ENCODE results near the gene PTH1R. TPM values are rescaled to one million over a fixed set of nuclear protein-coding genes. Genes with fewer than 3 reads are reported as not detected.

The PTH1R gene
- polyA plus RNA-seq, 2 of the 4 experiments (the other 2 are of a cell fraction): 0.45 to 0.53 TPM

- DNase-seq (ENCODE audit: low read depth in 1 of 2, low spot score in 1 of 2) (no peak), ATAC-seq (no peak), FAIRE-seq (no peak)
- POLR2A ChIA-PET: no interaction called here
- H3K4me1 ChIP-seq: no peaks in the 10 kb centered on the region
- no peak for TF ChIP-seq HDAC2 (IDR thresholded peaks at IDR 0.05)
- no peak overlapping the region for H3K4me2 ChIP-seq
- CTCF ChIA-PET: interaction anchor here (1.0 to 2.4 kb wide), 3 partner anchors 9 to 59 kb away, joined by 3 to 20 read pairs (median 4); no protein-coding TSS in a partner anchor
- WGBS (ENCODE audit: missing lambda C conversion rate): 67% methylated on average over 1 of the region's 5 CpGs
- H3K27ac ChIP-seq: no peak overlapping the region
- H3K4me3 ChIP-seq: no peak overlapping the region
- H3K9me3 ChIP-seq: no peaks in the 10 kb centered on the region
Measured at GRCh38 chr3:46900007-46900292, 22.4 kb downstream of the PTH1R start.

- no peak overlapping the region for H3K4me2 ChIP-seq
- TF ChIP-seq NFE2L2 (conservative IDR thresholded peaks at IDR 0.05; ENCODE audit: low read length): no peak
- no peak for TF ChIP-seq NR3C1 (IDR thresholded peaks at IDR 0.05)
- TF ChIP-seq, protein P1, sequence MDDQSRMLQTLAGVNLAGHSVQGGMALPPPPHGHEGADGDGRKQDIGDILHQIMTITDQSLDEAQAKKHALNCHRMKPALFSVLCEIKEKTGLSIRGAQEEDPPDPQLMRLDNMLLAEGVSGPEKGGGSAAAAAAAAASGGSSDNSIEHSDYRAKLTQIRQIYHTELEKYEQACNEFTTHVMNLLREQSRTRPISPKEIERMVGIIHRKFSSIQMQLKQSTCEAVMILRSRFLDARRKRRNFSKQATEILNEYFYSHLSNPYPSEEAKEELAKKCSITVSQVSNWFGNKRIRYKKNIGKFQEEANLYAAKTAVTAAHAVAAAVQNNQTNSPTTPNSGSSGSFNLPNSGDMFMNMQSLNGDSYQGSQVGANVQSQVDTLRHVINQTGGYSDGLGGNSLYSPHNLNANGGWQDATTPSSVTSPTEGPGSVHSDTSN (IDR thresholded peaks at IDR 0.05): no peak
- TF ChIP-seq, protein P2, sequence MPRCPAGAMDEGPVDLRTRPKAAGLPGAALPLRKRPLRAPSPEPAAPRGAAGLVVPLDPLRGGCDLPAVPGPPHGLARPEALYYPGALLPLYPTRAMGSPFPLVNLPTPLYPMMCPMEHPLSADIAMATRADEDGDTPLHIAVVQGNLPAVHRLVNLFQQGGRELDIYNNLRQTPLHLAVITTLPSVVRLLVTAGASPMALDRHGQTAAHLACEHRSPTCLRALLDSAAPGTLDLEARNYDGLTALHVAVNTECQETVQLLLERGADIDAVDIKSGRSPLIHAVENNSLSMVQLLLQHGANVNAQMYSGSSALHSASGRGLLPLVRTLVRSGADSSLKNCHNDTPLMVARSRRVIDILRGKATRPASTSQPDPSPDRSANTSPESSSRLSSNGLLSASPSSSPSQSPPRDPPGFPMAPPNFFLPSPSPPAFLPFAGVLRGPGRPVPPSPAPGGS (IDR thresholded peaks at IDR 0.05): no peak
- no peak for TF ChIP-seq ZNF302 (CRISPR knock-in tag; IDR thresholded peaks at IDR 0.05)
- no peak for TF ChIP-seq NPAS2 (CRISPR knock-in tag; IDR thresholded peaks at IDR 0.05; ENCODE audit: borderline replicate concordance)
- TF ChIP-seq MYC (IDR thresholded peaks at IDR 0.05; ENCODE audit: borderline replicate concordance, low read length): no peak
- TF ChIP-seq RAD21 (conservative IDR thresholded peaks at IDR 0.05 in 1 of 2, IDR thresholded peaks at IDR 0.05 in 1 of 2): no peak
- no peak for TF ChIP-seq ESRRA (IDR thresholded peaks at IDR 0.05; ENCODE audit: borderline replicate concordance, low read length)
- no peak for TF ChIP-seq PHF8 (IDR thresholded peaks at IDR 0.05; ENCODE audit: borderline replicate concordance, low read depth)
- no peak for TF ChIP-seq POLR2A (IDR thresholded peaks at IDR 0.05; ENCODE audit: low read length)
- no peak for TF ChIP-seq MAFK (IDR thresholded peaks at IDR 0.05; ENCODE audit: partially characterized antibody)
- no peak for TF ChIP-seq E2F6 (IDR thresholded peaks at IDR 0.05; ENCODE audit: borderline replicate concordance, low read depth)
- TF ChIP-seq RARB (CRISPR knock-in tag; IDR thresholded peaks at IDR 0.05): no peak
- TF ChIP-seq HDAC2 (IDR thresholded peaks at IDR 0.05): no peak
- TF ChIP-seq RNF2 (IDR thresholded peaks at IDR 0.05; ENCODE audit: borderline replicate concordance, low read depth): no peak
- no peak for TF ChIP-seq ZSCAN20 (CRISPR knock-in tag; IDR thresholded peaks at IDR 0.05)
- no peak for TF ChIP-seq TP53 (CRISPR knock-in tag; IDR thresholded peaks at IDR 0.05)
- no peak overlapping the region for H3K27ac ChIP-seq
- no peak for DNase-seq (ENCODE audit: low read depth in 1 of 2, low spot score in 1 of 2)
- H3K4me1 ChIP-seq: no peaks in the 10 kb centered on the region
- WGBS (ENCODE audit: missing lambda C conversion rate): 100% methylated on average over 1 of the region's 6 CpGs
- ATAC-seq: no peak
- FAIRE-seq: no peak
- no peak overlapping the region for H3K4me3 ChIP-seq
- ChIA-PET POLR2A (no interaction called here), CTCF (interaction anchor here (0.5 to 2.4 kb wide), 8 partner anchors 9 to 411 kb away, joined by 3 to 20 read pairs (median 4); no protein-coding TSS in a partner anchor)
- H3K9me3 ChIP-seq: no peaks in the 10 kb centered on the region
Measured at GRCh38 chr3:46900356-46900755, 22.8 kb downstream of the PTH1R start.

DNA sequence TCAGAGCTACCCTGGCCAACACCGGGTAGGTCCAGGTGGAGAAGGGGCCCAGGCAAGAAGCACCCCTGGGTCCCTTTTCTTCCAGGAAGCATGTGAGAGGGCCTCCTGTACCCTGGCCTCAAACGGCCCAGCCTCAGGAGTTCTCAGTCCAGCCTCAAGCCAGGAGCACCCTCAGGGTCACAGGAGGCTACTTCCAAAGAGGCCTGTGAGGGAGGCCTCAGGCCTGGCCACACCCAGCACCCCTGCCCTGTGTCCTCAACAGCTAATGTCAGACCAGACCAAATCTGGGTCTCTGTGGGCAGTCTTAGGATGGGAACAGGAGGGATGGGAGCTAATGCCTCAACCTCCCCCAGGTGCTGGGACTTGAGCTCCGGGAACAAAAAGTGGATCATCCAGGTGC, 23.5 kb downstream of the PTH1R start:
- no peak overlapping the region for H3K27ac ChIP-seq
- CTCF ChIA-PET: interaction anchor here (0.6 to 2.4 kb wide), 6 partner anchors 8 to 412 kb away, joined by 3 to 20 read pairs (median 4); no protein-coding TSS in a partner anchor
- DNase-seq (ENCODE audit: low read depth in 1 of 2, low spot score in 1 of 2) (no peak), FAIRE-seq (no peak), ATAC-seq (no peak)
- POLR2A ChIA-PET: no interaction called here
- 37% methylated on average over 2 of the region's 3 CpGs for WGBS (ENCODE audit: missing lambda C conversion rate)
- no peaks in the 10 kb centered on the region for H3K4me1 ChIP-seq
- H3K9me3 ChIP-seq: no peaks in the 10 kb centered on the region
- no peak overlapping the region for H3K4me2 ChIP-seq
- no peak overlapping the region for H3K4me3 ChIP-seq
- TF ChIP-seq ATOH8 (CRISPR knock-in tag; IDR thresholded peaks at IDR 0.05; ENCODE audit: low read depth): no peak
- no peak for TF ChIP-seq FOXS1 (CRISPR knock-in tag; IDR thresholded peaks at IDR 0.05)
